HL-60/S4 (cell line): ENCODE data around the gene CNTN4.

ENCODE experiments used
- in situ Hi-C: fragments of 300-500 bp; cut with MboI; formaldehyde crosslinking; loops from 2 replicates; pipeline ENCODE4 v1.14.3; 2022; ENCODE audit warnings: low sequenced_read_pairs

The CNTN4 gene

DNA sequence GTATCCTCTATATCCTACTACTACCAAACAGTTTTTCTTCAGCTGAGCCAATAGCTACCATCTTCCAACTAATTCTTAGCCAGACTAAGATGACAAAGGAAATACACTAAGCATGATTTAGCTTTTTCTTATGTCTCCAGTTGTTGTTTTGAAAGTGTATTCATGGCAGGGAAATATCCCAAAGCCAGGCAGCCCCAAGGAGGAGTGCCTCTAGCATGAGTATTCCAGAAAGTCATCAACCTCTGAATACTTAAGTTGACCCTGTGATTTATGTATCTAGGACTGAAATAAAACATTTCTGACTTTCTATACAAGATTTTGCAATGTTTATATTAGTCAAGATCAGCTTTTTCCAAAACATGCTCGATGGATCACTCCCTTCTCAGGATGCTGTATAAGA, 562.4 kb downstream of the CNTN4 start:
- in situ Hi-C loops: no loop called here

GRCh38 chr3:2677501-2677900, 578.8 kb downstream of the CNTN4 start:
- in situ Hi-C loops: no loop called here

DNA sequence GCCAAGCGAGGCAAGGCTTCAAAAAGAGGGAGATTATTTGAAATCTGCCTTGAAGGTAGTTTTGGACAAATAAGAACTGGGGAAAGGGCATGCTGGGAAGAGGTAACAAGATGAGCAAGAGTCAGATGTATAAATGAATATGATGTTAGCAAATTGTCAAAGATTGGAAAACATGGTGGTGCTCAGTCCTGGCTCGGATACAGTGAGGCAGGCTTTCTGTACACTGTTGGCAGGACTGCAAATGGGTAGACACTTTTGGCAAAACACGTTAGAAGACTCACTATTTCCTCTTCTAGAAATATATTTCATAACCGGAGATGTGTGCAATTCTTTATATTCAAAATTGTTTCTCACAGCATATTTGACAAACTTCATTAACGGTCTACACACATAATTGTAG, 581.6 kb downstream of the CNTN4 start:
- in situ Hi-C loops: no loop called here

- in situ Hi-C loops: no loop called here
Observed at GRCh38 chr3:2684046-2684445, 585.4 kb downstream of the CNTN4 start.

DNA sequence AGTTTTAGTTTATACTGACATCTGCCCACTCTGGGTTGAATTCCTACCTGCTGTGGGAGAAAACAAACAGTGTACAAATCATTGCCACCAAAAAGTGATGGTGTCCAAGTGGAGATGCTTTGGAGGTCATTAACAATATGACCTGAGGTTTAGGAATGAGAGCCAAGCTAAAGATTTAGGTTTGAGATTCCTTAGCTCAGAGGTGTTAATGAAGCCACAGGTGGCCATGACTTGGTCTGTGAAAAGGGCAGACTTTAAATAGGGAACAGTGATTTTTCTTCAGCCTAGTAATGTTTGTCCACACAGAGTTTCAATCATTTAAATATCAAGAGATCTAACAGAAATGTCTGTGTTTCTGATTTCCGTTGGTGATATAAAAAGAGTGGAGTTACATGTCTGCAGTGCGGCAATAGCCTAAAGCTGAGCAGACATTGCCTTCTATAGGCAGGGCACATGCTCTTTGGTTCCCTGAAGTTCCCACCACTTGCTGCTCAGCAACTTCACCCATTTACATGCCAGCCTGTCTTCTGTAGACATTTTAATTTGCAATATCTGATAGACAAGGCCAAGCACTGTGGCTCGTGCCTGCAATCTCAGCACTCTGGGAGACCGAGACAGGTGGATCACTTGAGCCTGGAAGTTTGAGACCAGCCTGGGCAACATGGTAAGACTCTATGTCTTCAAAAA, 588.3 kb downstream of the CNTN4 start:
- in situ Hi-C loops: no loop called here

DNA sequence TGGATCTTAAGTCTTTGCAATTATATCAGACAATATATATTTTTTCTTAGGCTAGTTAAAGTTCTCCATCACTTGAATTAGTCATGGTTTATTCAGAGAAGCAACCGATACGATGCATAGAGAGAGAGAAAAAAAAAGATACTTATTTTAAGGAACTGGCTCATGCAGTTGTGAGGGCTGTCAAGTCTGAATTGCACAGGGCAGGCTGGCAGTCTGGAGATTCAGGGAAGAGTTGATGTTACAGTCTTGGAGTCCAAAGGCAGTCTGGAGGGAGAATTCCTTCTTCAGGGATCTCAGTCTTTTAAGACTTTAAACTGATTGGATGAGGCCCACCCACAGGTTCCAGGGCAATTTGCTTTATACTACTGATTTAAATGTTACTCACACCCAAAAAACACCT, 598.9 kb downstream of the CNTN4 start:
- in situ Hi-C loops: no loop called here

- in situ Hi-C loops: no loop called here
Observed at GRCh38 chr3:2701471-2701870, 602.8 kb downstream of the CNTN4 start.

- in situ Hi-C loops: no loop called here
Observed at GRCh38 chr3:2706144-2706835, 607.6 kb downstream of the CNTN4 start.

- in situ Hi-C loops: no loop called here
Observed at GRCh38 chr3:2706836-2707210, 608.2 kb downstream of the CNTN4 start.

DNA sequence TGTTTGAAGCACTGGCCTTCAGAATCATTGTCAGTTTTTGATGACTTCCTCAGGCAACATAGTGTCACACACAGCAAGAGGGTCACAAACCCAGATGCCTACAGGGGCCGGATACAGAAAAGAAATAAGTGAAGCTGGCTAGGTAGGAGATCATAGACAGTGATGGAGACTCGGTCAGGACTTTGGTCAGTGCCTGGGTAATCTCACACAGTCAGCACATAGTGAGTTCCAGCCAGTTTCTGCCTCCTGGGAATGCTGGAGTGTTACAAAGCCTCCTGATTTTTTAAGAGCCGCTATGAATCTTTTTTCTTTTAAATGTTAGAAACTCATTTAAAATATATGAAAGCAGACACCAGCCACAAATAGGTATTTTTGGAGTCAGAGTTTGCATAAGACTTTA, 612.4 kb downstream of the CNTN4 start:
- in situ Hi-C loops: no loop called here

DNA sequence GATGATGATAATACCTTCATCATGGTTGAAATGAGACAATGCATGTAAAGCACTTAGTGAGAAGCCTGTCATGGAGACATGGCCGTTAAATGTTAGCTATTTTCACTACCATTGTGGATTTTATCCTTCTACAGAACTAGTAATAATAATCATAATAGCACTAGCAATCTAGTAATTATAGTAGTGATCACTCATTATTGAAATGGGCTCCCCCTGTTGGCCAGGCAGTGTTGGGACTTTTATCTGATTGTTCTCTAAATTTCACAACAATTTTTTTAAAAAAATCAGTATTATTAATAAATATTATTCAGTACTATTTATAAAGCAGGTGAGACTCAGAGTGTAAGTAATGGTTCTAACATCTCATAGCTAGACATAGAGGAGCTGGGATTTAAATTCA, 615.3 kb downstream of the CNTN4 start:
- in situ Hi-C loops: no loop called here

DNA sequence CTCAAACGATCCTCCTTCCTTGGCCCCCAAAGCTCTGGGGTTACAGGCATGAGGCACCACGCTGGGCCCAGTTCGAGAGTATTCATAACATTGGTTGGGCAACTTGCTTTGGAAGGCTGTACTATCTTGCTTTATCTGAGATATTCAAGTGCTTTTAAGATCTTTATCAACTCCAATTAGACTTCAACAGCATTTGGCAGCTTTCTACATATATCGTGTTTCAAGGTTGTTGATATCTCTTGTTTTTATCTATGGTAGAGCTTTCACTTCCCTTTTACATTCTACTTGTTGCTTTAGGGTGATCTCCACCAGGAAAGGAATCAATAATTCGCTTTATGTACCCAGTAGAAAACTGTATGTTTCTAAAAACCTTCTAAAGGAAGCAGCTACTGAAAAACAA, 616.2 kb downstream of the CNTN4 start:
- in situ Hi-C loops: no loop called here

- in situ Hi-C loops: no loop called here
Observed at GRCh38 chr3:2727101-2727500, 628.4 kb downstream of the CNTN4 start.

GRCh38 chr3:2727610-2728318, 629.1 kb downstream of the CNTN4 start:
- in situ Hi-C loops: no loop called here

DNA sequence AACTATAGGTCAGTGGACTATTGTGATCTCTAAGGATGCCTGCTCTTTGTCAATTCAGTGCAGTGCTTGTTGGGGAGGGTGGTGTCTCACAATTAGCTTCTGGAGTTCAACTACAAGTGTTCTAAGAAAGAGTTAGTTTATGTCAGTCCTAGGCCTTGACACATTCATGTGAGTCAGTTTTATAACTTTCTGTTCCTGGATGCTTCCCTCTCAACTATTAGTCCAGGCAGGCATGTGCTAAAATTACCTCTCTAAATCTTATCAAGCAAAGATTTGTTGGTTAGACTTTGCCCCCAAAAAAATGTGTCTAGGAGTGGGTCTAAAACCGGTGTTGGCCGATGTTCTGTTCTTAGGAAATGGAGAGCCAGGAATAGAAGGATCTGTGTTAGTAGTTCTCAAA, 633.2 kb downstream of the CNTN4 start:
- in situ Hi-C loops: no loop called here

DNA sequence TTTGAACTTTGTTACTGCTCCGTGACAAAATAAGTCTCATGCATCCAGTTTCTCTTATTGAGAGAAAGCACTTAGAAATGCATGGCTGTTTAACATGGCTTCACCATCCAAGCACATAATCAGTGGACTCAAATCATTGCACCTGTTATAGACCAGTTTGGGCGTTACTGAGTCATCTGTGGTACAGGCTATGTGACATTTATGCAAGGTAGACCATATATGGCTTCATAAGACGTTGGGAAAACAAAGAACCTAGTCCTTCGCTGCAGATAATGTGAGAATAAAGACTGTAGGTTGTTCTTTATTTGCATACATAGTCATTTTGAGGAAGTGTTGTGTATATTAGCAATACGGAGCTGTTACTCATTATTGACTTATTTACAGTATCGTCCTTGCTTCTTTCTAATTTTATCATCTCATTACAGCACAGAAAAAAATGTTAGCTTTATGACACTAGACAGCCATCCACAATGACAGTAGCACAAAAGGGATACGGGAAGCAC, 636.8 kb downstream of the CNTN4 start:
- in situ Hi-C loops: no loop called here

DNA sequence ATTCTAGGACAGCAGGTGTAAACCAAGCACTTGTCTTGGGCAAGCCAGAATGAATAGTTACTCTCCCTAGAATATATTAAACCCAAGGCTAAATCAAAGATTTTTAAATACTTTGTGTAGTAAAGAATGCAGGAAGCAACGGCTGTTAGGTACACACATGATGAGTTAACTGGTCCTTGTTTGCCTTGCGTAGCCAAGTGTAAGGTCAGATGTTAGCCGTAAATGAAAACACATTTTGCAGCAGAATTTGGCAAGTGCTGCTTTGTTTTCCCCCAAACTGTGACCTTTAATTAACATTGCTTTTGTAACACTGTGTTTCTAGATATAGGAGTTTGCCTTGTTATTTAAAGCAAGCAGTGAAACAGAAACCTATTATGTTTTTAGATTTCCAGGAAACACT, 642.9 kb downstream of the CNTN4 start:
- in situ Hi-C loops: no loop called here

GRCh38 chr3:2765002-2765579, 666.4 kb downstream of the CNTN4 start:
- in situ Hi-C loops: no loop called here

DNA sequence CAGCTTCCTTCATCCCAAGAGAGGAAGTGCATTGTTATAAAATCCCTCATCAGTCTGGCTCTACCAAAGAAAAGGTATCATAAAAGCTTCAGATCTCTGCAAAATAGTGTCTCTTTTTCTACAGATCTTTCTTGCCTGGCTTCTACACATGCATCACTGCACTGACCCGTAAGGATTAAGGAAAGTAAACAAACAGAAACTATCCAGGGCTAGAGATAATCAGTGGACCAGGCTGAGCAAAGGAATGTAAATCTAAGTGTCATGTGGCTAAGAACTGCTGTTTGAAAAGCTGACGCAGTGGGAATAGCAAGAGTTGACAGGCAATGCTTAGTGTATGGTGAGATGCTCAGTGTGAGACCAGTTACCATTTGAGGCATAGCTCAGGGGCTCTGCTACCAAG, 671.8 kb downstream of the CNTN4 start:
- in situ Hi-C loops: no loop called here

GRCh38 chr3:2771193-2771592, 672.5 kb downstream of the CNTN4 start:
- in situ Hi-C loops: no loop called here

DNA sequence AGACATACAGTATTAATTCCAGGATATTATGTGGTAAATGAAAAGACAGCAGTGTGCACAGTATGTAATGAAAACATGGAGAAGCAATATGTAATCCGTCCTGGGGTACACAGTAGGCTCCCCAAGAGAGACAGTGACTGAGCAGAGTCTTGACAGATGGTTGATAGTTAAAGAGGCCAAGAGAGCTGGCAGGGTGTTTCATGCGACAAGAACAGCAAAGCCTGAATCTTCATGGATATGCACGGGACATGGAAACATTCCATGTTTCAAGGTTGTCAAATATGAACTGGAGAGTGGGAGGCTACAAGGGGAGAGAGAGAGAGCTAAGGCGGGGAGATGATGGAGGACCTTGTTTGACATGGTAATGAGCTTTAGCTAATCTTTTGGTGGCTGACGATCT, 673.1 kb downstream of the CNTN4 start:
- in situ Hi-C loops: no loop called here

- in situ Hi-C loops: no loop called here
Observed at GRCh38 chr3:2772803-2773202, 674.1 kb downstream of the CNTN4 start.
